ENCODE data around the gene GAB2. TPM values are rescaled to one million over a fixed set of nuclear protein-coding genes. Genes with fewer than 3 reads are reported as not detected.

GAB2 gene
- total and polyA plus RNA-seq, 2 donors (not counting 1 experiment from before 2014, with no cell fraction given) = 5.8 to 85.9 TPM

GRCh38 chr11:78365381-78365792, 52.2 kb downstream of the GAB2 start:
- H3K36me3 ChIP-seq (replicated peaks in 1 of 2; ENCODE audit: control extremely low read depth in 1 of 2, control insufficient read depth in 1 of 2, extremely low read depth in 1 of 2, insufficient read depth in 2 of 2, low read length in 1 of 2) = no peaks in the 10 kb centered on the region
- no CpG with 5 or more reads among the region's 2 CpGs for WGBS (ENCODE audit: insufficient coverage)
- Mint-ChIP-seq H3K9me3 (ENCODE audit: insufficient read depth) (no peaks in the 10 kb centered on the region), H3K27me3 (no peaks in the 10 kb centered on the region), H3K27ac (no peak overlapping the region), H3K4me3 (no peak overlapping the region), H3K4me1 (peaks cover 27% of the 10 kb centered on the region)
- H3K4me2 ChIP-seq (replicated peaks; ENCODE audit: low read depth, low read length, poor library complexity, severe bottlenecking) = no peak overlapping the region
- ChIA-PET CTCF (no interaction called here), POLR2A (no interaction called here)
- intact Hi-C loops (cut with micrococcal nuclease) = no loop called here
- H3K9me3 ChIP-seq (ENCODE audit: control extremely low read depth in 1 of 3, control insufficient read depth in 2 of 3, insufficient read depth in 1 of 3, low read length in 2 of 3) = no peaks in the 10 kb centered on the region
- no peak for TF ChIP-seq EZH2 (IDR thresholded peaks at IDR 0.05; ENCODE audit: borderline replicate concordance, insufficient read depth, low read depth, low read length, poor library complexity, severe bottlenecking)
- TF ChIP-seq CTCF (IDR thresholded peaks at IDR 0.05) = no peak
- no peak for ATAC-seq (ENCODE audit: low read depth)
- no peak overlapping the region for H2AFZ ChIP-seq (ENCODE audit: insufficient read depth, low read depth, low read length, poor library complexity, severe bottlenecking)
- no peak overlapping the region for H3K4me3 ChIP-seq (ENCODE audit: control extremely low read depth in 1 of 5, extremely low read depth in 1 of 5, insufficient read depth in 1 of 5, low read depth in 2 of 5, low read length in 4 of 5)
- no peaks in the 10 kb centered on the region for H3K4me1 ChIP-seq (ENCODE audit: control insufficient read depth in 2 of 2, insufficient read depth in 2 of 2, low read length in 2 of 2)
- H4K20me1 ChIP-seq (ENCODE audit: control insufficient read depth, insufficient read depth, low read length, poor library complexity, severe bottlenecking) = peaks cover 5% of the 10 kb centered on the region
- no peak overlapping the region for H3K27ac ChIP-seq (ENCODE audit: low read length in 2 of 2)
- peaks cover 31% of the 10 kb centered on the region for H3K79me2 ChIP-seq (ENCODE audit: control insufficient read depth, insufficient read depth, low read length)
- DNase-seq = no peak
- no peaks in the 10 kb centered on the region for H3K27me3 ChIP-seq (replicated peaks in 1 of 4; ENCODE audit: control extremely low read depth in 1 of 4, control insufficient read depth in 3 of 4, insufficient read depth in 4 of 4, low read length in 3 of 4)
- no peak overlapping the region for H3K9ac ChIP-seq (ENCODE audit: low read length)

GRCh38 chr11:78364128-78364751, 53.4 kb downstream of the GAB2 start:
- no peaks in the 10 kb centered on the region for H3K27me3 Mint-ChIP-seq
- no peaks in the 10 kb centered on the region for H3K9me3 ChIP-seq (ENCODE audit: control extremely low read depth in 1 of 3, control insufficient read depth in 2 of 3, insufficient read depth in 1 of 3, low read length in 2 of 3)
- peaks cover 34% of the 10 kb centered on the region for H3K79me2 ChIP-seq (ENCODE audit: control insufficient read depth, insufficient read depth, low read length)
- no peaks in the 10 kb centered on the region for H3K9me3 Mint-ChIP-seq (ENCODE audit: insufficient read depth)
- CTCF ChIA-PET = no interaction called here
- no peak overlapping the region for H3K27ac Mint-ChIP-seq
- no peak overlapping the region for H2AFZ ChIP-seq (ENCODE audit: insufficient read depth, low read depth, low read length, poor library complexity, severe bottlenecking)
- no peak overlapping the region for H3K9ac ChIP-seq (ENCODE audit: low read length)
- peaks cover 25% of the 10 kb centered on the region for H3K4me1 Mint-ChIP-seq
- peaks cover 5% of the 10 kb centered on the region for H4K20me1 ChIP-seq (ENCODE audit: control insufficient read depth, insufficient read depth, low read length, poor library complexity, severe bottlenecking)
- DNase-seq = no peak
- no peak overlapping the region for H3K4me3 ChIP-seq (ENCODE audit: control extremely low read depth in 1 of 5, extremely low read depth in 1 of 5, insufficient read depth in 1 of 5, low read depth in 2 of 5, low read length in 4 of 5)
- H3K27ac ChIP-seq (ENCODE audit: low read length in 2 of 2) = no peak overlapping the region
- WGBS (ENCODE audit: insufficient coverage) = 100% methylated on average over 2 of the region's 3 CpGs
- TF ChIP-seq EZH2 (IDR thresholded peaks at IDR 0.05; ENCODE audit: borderline replicate concordance, insufficient read depth, low read depth, low read length, poor library complexity, severe bottlenecking) (no peak), CTCF (IDR thresholded peaks at IDR 0.05) (no peak)
- intact Hi-C loops (cut with micrococcal nuclease) = loop anchor here (5.0 kb wide), 1 partner anchor 37 kb away; no protein-coding TSS in a partner anchor
- H3K4me3 Mint-ChIP-seq = no peak overlapping the region
- H3K27me3 ChIP-seq (replicated peaks in 1 of 4; ENCODE audit: control extremely low read depth in 1 of 4, control insufficient read depth in 3 of 4, insufficient read depth in 4 of 4, low read length in 3 of 4) = no peaks in the 10 kb centered on the region
- POLR2A ChIA-PET = no interaction called here
- no peaks in the 10 kb centered on the region for H3K4me1 ChIP-seq (ENCODE audit: control insufficient read depth in 2 of 2, insufficient read depth in 2 of 2, low read length in 2 of 2)
- H3K36me3 ChIP-seq (replicated peaks in 1 of 2; ENCODE audit: control extremely low read depth in 1 of 2, control insufficient read depth in 1 of 2, extremely low read depth in 1 of 2, insufficient read depth in 2 of 2, low read length in 1 of 2) = no peaks in the 10 kb centered on the region
- H3K4me2 ChIP-seq (replicated peaks; ENCODE audit: low read depth, low read length, poor library complexity, severe bottlenecking) = no peak overlapping the region
- no peak for ATAC-seq (ENCODE audit: low read depth)
